Activated CD4-positive, CD25-positive, alpha-beta regulatory T cell treated with anti-CD3 and anti-CD28 coated beads, Interleukin-2, amount 50 U/mL, for 72 hours (primary cell): ENCODE data around the gene PSEN2.
"Not testable (repeated sequence)": the region's sequence is repeated elsewhere in the genome, so short reads cannot be mapped to it uniquely, and the experiment has no call there.

Source experiments
- DNase-seq: peaks from one replicate; pipeline ENCODE4 v3.0.0; 2021

PSEN2 gene

DNA sequence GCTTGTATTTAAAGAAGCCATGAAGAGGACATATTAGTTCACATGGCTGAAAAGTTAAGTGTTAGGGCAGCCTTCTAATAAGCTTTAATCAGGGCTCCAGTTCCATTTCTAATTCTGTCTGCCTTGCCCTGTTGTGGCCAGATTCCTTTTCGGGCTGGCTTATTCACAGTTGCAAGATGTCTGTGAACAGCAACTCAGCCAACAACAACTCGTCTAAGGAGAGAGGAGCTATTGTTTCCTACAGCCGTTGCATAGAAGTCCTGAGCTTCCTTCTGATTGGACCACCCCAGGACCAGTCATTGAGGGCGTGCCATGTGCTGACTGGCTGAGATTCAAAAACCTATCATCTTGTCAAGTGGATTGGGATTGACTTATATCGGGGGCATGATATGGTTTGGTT, 51.1 kb downstream of the PSEN2 start:
- DNase-seq, result no peak

DNA sequence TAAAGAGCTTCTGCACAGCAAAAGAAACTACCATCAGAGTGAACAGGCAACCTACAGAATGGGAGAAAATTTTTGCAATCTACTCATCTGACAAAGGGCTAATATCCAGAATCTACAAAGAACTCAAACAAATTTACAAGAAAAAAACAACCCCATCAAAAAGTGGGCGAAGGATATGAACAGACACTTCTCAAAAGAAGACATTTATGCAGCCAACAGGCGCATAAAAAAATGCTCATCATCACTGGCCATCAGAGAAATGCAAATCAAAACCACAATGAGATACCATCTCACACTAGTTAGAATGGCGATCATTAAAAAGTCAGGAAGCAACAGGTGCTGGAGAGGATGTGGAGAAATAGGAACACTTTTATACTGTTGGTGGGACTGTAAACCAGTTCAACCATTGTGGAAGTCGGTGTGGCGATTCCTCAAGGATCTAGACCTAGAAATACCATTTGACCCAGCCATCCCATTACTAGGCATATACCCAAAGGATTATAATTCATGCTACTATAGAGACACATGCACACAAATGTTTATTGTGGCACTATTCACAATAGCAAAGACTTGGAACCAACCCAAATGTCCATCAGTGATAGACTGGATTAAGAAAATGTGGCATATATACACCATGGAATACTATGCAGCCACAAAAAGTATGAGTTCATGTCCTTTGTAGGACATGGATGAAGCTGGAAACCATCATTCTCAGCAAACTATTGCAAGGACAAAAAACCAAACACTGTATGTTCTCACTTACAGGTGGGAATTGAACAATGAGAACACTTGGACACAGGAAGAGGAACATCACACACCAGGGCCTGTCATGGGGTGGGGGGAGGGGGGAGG, 59.1 kb downstream of the PSEN2 start:
- not testable (repeated sequence) for DNase-seq

DNA sequence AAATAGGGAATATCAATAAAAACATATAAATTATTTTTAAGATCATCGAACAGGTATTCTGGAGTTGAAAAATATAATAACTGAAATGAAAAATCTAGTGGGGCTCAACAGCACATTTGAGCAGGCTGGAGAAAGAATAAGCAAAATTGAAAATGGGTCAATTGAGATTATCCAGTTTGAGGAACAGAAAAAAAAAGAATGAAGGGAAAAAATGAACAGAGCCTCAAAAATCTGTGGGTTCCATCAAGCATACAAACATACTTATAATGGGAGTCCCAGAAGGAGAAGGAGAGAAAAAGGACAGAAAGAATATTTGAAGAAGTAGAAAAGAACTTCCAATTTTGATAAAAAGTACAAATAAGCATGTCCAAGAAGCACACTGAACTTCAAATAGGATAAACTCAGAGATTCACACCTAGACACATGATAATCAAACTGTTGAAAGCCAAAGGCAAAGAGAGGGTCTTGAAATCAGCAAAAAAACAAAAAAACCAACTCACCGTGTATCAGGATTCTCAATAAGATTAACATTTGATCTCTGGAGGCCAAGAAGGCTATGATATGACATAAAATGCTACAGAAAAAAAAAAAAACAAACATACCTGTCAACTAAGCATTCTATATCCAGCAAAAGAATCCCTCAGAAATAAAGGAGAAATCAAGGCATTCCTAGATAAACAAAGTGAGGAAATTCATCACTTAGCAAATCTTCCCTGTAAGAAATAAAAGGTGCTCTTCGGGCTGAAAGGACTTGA, 64.2 kb downstream of the PSEN2 start:
- DNase-seq, result no peak

DNA sequence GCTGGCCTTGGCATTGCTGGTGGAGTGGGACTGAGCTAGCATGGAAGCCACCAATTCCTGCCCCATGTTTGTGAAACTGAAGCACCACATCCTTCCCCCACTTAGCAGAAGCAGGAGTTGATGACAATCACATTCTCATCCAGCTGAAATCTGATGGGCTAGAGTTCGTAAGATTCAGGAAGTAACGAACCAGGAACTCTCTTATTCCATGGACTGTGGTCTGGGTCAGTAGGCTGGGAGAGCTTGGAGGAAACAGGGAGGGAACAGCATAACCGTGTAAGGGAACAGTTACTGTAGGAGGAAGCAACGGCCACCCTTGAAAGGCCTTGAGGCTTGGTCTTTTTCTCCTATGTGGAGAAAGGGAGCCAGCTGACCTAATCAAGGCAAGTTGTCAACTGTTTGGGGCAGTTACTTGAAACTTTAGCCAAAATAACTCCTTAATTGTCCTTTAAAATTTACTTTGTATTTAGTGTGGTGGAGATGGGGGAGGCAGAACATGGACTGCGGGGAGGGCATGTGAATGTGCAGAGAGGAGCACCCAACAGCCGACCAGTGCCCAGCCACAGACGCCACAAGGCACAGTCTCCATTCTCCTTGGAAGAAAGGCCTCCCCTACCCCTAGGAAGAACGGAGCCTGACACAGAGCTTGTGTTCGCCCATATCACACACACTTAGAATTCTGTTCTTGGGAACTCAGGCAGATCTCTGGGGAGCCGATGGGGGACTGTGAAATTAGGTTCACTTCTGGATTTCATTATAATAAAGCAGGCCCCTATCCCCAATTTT, 67.7 kb downstream of the PSEN2 start:
- no peak for DNase-seq

DNA sequence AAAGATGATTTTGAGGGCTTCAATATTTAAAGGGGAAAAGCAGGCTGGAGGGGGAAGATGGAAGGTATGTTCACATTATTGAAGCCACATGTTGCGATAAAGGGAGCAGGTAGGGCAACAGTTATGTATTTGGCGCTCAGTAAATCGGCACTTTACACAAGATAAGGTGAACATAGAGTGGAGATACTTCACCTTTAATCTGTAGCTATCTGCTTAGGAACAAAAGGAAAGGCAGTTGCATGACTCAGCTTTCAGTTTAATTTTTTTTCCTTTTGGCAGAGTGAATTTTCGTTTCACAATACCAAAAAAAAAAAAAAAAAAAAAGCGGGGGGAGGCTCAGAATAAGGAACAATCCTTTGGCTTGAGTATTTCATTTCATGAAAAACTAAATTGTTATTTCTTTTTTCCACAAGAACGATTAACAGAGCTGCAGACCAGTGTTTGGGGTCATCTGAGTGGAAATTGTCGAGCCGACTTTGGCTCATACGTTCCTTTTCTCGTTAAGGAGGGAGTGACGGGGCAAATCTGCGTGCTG, 68.6 kb downstream of the PSEN2 start:
- DNase-seq, result no peak

DNA sequence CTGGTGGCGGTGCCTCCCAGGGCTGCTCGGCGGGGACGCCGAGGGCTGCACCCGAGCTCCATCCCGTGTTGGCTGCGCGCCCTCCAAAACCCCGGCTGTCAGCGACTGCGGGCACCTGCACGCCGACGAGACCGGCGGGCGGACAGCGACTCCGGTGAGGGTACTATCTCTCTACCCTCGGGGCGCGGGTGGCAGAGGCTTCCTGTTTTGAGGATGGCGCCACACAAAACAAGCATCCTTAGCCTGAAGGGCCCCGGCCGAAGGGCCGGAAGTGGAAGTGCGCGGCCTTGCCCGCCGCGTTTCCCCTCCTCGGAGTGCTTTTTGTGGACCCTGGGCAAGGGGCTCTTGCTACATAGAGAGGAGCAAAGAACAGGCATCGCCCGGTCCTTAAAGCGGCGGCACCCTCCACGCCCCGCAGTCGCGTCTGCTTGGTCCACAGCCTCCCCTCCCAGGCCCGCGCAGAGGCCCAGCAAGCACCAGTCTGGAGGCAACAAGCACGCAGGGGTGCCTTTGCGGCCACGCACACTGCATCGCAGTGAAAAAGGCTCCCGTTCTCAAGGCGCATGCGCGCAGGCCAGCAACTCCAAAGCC, 69.1 kb downstream of the PSEN2 start:
- no peak for DNase-seq

DNA sequence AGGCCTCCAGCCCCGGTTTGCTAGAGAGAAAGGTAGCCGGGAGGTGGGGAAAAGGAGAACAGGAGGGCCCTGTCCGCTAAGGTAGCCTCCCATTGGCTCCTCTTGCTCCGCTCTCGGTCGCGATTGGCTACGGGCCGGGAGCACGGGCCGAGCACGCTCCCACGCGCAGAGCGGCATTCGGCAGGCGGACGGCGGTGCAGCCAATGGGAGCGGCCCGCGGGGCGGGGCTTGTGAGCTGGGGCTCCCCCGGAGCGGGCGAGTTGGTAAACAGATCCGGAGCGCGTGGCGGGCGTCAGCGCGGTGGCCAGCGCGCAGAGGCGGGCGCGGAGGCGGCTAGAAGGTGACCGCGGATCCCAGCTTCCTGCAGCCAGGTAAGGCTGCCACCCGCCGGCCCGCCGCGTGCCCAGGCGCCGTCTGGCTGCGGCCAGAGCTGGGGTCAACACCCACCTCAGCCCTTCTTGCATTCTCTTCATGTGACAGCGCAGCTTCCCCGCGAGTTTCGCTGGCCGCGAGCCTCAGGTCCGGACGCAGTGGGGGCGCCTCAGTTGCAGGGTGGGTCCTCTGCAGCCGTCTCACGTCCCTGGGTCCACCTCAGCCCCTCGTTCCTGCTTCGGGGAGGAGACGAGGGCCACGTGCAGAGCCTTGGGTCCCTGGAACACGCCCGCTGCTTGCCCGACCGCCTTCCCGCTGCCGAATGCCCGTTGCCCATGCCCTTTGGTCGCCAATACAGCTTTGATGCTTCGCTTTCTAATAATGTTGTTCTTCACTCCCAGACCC, 69.8 kb downstream of the PSEN2 start, which contains the start of gene COQ8A:
Gene COQ8A (plus strand): TSS at position 266 of the 777 bp plus-strand sequence. CDS start 21,092 bp downstream, outside the sequence.
- DNase-seq, result peak; percentile 99

DNA sequence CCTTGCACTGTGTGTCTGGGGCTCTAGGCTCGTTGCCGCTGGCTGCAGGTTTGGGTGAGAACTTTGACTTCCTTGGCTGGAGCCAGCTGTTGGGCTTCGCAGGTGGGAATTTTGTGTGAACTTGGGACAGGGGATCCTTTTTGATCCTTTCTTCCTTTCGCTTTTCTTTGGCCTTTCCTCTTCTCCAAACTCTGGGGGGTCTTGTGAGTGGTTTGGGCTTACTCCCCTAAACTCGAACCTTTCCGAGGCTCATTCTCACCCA, 70.3 kb downstream of the PSEN2 start:
- no peak for DNase-seq

DNA sequence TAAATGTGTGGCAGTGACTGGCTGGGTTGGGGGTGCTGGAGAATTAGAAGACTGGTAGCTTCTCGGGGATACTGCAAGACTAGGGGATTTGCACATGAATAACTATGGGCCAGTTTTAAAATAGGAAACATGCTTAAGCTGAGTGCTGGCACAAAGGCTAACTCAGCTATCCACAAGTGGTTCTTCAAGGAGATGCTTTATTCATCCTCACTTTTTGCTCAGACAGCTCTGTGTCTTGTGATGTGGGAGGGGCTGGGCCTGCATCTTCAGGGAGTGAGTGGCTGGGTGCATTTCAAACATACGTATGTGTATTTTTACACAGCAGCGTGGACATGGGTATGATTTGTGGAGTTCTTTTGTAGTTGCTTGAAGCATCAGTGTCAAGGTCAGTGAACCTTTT, 72.0 kb downstream of the PSEN2 start:
- no peak for DNase-seq

DNA sequence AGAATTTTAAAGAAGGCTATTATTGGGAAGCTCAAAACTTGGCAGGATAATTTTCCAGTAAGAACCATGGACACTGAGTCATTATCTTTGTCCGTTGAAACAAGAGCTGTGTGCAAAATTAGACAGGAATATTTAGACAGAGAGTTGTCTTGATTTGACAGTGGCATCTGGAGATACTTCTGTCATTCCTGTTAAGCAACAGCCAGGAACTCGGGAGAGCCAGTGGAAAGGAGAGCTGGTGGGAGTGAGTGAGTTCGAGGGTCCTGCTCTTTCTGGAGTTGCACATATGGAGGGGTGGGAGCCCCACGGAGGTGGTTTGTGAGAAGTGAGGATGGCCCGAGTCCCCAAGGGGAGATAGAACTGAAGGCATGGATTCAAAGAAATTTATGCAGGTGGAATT, 72.7 kb downstream of the PSEN2 start:
- no peak for DNase-seq

DNA sequence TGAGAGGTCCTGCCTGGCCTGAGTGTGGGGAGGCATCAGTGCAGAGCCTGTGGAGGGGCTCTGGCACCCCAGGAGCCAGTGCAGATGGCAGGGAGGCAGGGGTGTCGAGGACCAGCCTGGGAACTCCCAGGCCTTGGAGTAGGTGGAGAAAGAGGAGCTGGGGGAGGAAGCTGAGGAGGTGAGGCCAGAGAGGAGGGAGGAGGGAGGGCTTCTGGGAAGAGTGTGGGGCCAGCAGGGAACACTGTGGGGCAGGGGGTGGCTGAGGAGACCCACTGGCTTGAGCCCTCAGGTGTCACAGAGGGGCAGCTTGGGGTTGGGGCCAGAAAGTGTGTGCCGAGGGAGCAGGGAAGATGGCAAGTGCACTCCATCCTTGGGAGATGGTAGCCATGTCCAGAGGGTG, 73.5 kb downstream of the PSEN2 start:
- DNase-seq, result no peak

DNA sequence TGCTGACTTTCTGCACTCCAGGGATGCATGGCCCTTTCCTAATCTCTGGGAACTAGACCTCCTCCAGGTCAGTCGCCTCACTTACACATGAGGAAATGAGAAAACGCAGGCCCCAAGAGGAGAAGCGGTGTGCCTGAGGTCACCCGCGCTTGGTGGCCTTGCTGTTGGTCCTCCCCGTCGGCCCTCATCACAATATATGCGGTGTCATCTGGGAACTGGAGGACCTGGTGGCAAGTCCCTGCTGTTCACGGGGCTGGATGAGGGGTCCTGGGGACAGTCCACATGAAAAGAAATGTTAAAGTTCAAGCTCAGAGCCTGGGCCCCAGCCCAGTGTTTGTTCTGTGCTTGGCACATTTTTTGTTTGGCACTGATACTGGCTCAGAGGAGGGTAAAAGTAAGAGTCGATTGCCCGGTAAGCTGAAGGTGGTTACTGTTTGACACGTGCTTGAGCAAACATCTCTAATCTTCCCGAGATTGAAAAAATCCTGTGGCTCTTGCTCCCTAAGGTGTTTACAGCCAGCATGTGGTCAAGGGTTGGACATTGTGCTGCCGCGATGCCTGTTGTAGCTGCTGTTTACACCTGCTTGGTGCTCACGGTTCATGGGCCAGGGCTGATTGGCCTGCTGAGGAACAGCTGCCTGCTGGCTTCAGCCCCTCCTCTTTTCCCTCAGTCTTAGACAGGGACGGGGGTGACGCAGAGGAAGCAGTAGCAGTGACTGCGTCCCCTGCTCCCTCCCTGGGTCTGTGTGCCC, 74.9 kb downstream of the PSEN2 start:
- no peak for DNase-seq
